ENCODE data around the gene ZNF438. TPM values are rescaled to one million over a fixed set of nuclear protein-coding genes. Genes with fewer than 3 reads are reported as not detected.

Gene ZNF438
- total and polyA plus RNA-seq, 2 of the 4 experiments (the other 2 are of a cell fraction), result 1.8 to 2.9 TPM

GRCh38 chr10:30931094-30931493, 100.6 kb downstream of the ZNF438 start:
- no TSS peak for BruUV-seq (replicated peaks)
- no peak overlapping the region; the same call in 1 of the 2 replicates for H3K14ac ChIP-seq (replicated peaks; ENCODE audit: low read depth, low read length)
- ChIA-PET POLR2A (ENCODE audit: unreplicated experiment) (no interaction called here), CTCF (no interaction called here)
- H3K9ac ChIP-seq (ENCODE audit: low read depth, low read length), result no peak overlapping the region
- H3K18ac ChIP-seq (ENCODE audit: low read depth, low read length), result no peak overlapping the region
- H2BK15ac ChIP-seq (ENCODE audit: low read depth, low read length), result no peak overlapping the region
- H3K4me1 ChIP-seq (ENCODE audit: control insufficient read depth, insufficient read depth, low read length), result no peaks in the 10 kb centered on the region
- H2BK20ac ChIP-seq (ENCODE audit: low read depth, low read length), result no peak overlapping the region
- H3K27ac ChIP-seq (ENCODE audit: insufficient read depth, low read length), result no peak overlapping the region
- no peak for DNase-seq
- dilution Hi-C loops (cut with HindIII; ENCODE audit: low sequenced_read_pairs, unreplicated experiment), result no loop called here
- TF ChIP-seq MXI1 (IDR thresholded peaks at IDR 0.05; ENCODE audit: borderline replicate concordance, low read depth, low read length), result no peak
- TF ChIP-seq SMC3 (IDR thresholded peaks at IDR 0.05; ENCODE audit: low read depth, low read length), result no peak
- no peak for TF ChIP-seq BHLHE40 (IDR thresholded peaks at IDR 0.05; ENCODE audit: low read depth, low read length)
- in situ Hi-C loops (cut with MboI; ENCODE audit: low sequenced_read_pairs), result no loop called here
- no peak overlapping the region for H2BK5ac ChIP-seq (ENCODE audit: low read depth, low read length, poor library complexity, severe bottlenecking)
- no peaks in the 10 kb centered on the region for H3K9me1 ChIP-seq (ENCODE audit: insufficient read depth, low read length)
- H2BK120ac ChIP-seq (ENCODE audit: low read depth, low read length), result no peak overlapping the region
- no peak overlapping the region for H4K8ac ChIP-seq (ENCODE audit: low read depth in 2 of 2, low read length in 2 of 2)
- H3K4me2 ChIP-seq (ENCODE audit: low read depth, low read length), result no peak overlapping the region
- no peak overlapping the region for H3K56ac ChIP-seq (ENCODE audit: extremely low read depth, insufficient read depth, low read length)
- no peak overlapping the region for H2AK9ac ChIP-seq (replicated peaks; ENCODE audit: low read depth, low read length, poor library complexity)
- no peak overlapping the region for H2AK5ac ChIP-seq (ENCODE audit: low read depth, low read length)
- no peak overlapping the region for H3K23ac ChIP-seq (ENCODE audit: low read depth, low read length)
- H3K36me3 ChIP-seq (ENCODE audit: control insufficient read depth, insufficient read depth, low read length), result 0 out of 2 replicates have a peak, but pooled peaks cover 3% of the 10 kb centered on the region
- no peak for ATAC-seq (ENCODE audit: low read depth)
- H3K4me3 ChIP-seq (ENCODE audit: insufficient read depth, low read depth, low read length), result no peak overlapping the region
- H3K27me3 ChIP-seq (ENCODE audit: control insufficient read depth, insufficient read depth, low read length), result no peaks in the 10 kb centered on the region
- no peaks in the 10 kb centered on the region for H3K9me3 ChIP-seq (ENCODE audit: control insufficient read depth, insufficient read depth, low read length)
- intact Hi-C loops (cut with micrococcal nuclease), result no loop called here
- H4K5ac ChIP-seq (ENCODE audit: low read depth, low read length), result no peak overlapping the region
- no peaks in the 10 kb centered on the region for H3K79me1 ChIP-seq (ENCODE audit: low read depth in 1 of 2, low read length in 2 of 2)
- H2AFZ ChIP-seq (replicated peaks; ENCODE audit: low read length, poor library complexity), result no peak overlapping the region
- no peak overlapping the region for H4K91ac ChIP-seq (ENCODE audit: insufficient read depth, low read depth, low read length)
- no peaks in the 10 kb centered on the region for H4K20me1 ChIP-seq (ENCODE audit: insufficient read depth, low read length)
- H3K4ac ChIP-seq (ENCODE audit: low read depth, low read length), result no peak overlapping the region
